A204.1 (cell line): ENCODE data around the gene CA4.
"Not testable (repeated sequence)": the region's sequence is repeated elsewhere in the genome, so short reads cannot be mapped to it uniquely, and the experiment has no call there.

Source experiments
- FAIRE-seq: peaks from 2 replicates; lab custom pipeline; 2012; peaks lifted over from hg19 to GRCh38; lab: Jason Lieb, UNC

The CA4 gene

DNA sequence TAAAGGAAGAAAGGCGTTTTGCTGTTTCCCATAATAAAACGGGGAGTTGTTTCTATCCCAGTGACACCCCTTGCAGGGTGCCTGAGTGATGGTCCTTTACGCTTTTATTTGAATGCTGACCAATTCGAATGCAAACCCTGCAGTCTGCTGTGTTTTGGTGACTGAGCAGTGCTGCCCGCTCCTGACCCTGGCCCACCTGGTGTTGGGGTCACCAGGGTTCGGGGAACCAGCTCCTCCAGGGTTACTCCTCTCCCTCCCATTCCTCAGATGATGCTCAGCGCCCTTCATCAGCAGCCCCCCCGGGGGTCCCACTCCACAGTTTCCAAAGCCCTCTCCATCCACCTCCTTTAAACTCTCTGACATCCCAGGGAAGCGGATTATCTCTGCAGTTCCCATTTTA is 6.0 kb downstream of the CA4 start:
- FAIRE-seq, result no peak

DNA sequence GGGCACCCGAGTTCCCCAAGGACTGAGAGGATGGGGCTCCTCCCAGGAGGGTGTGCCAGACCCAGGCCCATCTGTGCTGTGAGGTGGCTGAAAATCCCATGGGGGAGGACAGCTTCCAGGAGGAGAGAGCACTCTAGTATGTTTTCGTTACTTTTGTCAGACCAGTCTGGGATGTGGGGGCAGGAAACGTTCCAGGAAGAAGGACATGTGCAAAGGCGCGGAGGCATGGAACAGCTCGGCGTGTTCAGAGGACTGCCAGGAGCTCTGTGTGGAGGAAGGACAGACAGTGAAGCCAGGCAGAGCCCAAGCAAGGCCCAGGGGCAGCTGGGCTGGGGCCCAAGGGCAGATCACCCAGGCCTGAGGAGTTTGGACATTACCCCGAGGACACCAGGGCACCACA is 7.0 kb downstream of the CA4 start:
- no peak for FAIRE-seq

DNA sequence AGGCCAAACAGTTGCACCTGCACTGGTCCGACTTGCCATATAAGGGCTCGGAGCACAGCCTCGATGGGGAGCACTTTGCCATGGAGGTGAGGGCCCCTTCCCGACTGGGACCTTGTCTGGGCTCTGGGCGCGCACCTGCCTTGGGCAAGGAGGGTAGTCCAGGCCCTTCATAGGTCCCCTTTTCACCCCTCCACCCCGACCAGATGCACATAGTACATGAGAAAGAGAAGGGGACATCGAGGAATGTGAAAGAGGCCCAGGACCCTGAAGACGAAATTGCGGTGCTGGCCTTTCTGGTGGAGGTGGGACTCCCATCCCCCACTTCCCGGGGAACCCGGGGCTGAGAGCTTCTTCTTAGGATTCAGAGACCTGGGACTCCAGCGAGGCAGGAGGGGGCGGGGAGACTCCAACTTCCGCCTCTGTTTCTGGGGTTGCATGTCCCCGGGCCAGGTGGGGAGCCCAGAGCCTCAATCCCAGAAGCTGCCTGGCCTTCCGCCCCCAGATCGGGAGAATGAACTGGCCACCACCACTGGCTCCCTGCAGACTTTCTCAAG is 7.8 kb downstream of the CA4 start:
- FAIRE-seq, result no peak

DNA sequence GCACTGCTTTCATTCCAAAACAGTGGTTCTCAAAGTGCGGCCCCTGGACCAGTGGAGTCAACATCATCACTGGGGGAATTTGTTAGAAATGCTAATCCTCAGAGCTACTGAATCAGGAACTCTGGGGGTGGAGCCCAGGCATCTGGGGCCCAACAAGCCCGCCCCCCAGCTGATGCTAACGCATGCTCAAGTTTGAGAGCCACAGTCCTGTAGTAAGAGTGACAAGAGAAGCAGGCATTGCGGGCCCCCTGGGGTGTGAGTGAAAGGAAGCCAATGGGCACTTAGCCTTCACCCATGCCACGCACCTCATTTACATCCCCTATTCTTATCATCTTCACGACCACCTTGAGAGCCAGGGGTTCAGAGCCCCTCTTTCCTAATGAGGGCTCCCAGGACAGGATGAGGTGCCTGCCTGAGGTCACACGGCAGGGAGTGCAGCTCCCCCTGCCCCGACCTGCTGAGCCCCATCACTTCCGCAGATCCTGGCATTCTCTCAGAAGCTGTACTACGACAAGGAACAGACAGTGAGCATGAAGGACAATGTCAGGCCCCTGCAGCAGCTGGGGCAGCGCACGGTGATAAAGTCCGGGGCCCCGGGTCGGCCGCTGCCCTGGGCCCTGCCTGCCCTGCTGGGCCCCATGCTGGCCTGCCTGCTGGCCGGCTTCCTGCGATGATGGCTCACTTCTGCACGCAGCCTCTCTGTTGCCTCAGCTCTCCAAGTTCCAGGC is 9.1 kb downstream of the CA4 start:
- no peak for FAIRE-seq

DNA sequence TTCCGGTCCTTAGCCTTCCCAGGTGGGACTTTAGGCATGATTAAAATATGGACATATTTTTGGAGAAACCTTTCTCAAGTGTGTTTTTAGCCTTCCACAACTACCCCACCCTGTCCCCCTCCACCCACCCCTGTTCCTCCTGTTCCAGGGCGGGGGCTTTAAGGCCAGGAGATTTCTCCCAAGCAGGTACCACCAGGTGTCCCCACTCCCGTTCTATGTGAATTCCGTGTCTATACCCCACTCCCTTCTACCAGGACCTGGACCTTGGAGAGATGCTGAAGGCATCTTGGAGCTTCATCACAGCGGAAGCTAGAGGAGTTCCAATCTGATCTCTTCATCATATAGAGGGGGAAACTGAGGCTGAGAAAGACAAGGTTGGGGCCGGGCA is 9.7 kb downstream of the CA4 start:
- no peak for FAIRE-seq

DNA sequence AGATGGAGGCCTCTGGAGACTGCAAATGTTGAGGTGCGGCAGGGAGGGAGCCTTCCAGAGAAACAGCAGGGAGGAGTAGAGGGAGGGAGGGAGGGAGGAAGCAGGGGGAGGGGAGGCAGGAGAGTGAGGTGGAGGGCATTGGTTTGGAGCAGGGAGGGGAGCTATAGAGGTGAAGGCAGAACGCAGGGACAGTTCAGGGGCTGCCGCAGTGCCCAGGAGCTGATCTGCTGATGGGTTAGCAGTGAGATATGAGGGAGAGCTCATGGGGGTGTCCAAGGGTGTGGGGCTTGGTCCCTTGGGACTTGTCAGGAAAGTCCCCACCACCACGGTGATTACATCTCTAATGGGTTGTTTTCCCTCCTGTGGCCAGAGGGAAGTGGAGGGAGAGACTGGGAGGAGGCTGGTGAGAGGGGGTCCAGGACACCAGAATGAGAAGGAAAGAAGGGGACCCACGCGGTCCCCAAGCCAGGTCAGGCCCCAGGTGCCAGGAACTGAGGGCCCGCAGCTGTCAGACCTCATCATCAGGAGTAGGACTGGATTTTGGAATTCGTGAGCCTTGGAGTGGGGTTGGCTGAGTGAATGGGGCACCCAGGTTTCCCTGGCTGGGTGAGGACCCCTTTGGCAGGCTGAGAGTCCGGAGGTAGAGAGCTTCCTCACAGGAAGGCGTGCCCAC is 11.2 kb downstream of the CA4 start:
- FAIRE-seq, result no peak

DNA sequence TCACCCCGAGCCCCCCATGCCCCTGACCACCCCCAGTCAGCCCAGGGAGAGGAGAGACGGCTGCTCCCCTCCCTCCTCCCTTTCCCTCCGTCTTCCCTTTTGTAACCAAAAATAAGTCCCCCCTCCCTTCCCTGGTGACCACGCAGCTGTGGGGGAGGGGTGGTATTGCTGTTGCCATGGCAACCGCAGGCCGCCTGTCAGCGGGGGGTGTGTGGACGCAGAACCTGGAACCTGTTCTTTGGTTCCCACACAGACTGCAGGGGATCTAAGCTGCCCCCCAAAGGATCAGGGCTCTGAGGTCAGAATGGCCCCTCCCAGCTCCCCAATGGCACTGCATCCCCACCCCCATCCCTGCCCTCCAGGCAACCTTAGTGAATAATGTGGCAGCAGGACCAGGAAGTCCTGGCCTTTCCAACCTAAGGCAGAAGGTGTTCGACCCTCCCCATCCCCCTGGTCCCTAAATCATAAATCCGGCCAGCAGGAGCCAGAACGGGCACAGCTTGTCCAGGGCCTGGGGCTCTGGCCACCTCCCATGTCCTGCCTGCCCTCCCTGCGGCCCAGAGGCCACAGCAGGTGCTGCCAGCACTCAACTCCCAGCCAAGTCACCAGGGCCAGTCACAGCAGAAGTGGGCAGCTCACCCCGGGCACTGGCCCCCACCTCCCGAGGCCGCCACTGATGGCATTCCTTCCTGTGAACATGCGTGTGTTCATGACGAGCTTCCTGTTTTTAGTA is 12.0 kb downstream of the CA4 start:
- no peak for FAIRE-seq

DNA sequence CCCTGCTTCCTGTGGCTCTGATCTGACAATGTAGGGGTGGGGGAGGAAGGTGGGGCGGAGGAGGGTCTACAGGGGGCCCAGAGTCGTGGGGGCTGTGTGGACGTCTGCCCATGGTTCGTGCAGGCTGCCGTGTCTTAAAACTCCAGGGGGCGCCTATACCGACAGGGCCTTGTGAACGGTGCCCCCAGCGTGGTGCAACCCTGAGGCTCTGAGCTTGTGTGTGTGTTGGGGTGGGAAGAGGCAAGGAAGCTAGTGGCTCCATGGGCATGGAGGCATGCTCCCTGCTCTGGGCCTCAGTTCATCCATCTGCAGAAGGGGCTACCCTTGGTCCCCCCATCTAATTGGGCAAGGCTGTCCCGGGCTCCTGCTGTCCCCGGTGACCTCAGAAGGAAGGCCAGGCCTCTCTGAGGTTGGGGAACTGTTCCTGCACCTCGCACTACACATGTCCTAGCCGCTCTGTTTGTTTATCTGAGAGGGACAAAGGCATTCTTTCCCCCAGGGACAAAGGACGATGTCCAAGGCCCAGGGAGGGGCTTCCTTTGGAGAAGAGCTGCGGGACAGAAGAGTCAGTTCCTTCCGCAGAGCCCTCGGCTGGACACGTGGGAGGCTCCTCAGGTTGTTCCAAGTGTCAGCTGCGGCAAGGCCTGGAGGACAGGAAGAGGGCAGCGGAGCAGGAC is 13.5 kb downstream of the CA4 start:
- FAIRE-seq, result no peak

DNA sequence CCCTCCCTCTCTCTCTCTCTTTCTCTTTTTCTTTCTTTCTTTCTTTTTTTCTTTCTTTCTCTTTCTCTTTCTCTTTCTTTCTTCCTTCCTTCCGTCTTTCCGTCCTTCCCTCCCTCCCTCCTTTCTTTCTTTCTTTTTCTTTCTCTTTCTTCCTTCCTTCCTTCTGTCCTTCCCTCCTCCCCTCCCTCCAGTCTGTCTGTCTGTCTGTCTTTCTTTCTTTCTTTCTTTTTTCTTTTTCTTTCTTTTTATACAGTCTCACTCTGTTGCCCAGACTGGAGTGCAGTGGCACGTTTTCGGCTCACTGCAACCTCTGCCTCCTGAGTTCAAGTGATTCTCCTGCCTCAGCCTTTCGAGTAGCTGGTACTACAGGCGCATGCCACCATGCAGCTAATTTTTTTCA is 14.4 kb downstream of the CA4 start:
- no peak for FAIRE-seq

DNA sequence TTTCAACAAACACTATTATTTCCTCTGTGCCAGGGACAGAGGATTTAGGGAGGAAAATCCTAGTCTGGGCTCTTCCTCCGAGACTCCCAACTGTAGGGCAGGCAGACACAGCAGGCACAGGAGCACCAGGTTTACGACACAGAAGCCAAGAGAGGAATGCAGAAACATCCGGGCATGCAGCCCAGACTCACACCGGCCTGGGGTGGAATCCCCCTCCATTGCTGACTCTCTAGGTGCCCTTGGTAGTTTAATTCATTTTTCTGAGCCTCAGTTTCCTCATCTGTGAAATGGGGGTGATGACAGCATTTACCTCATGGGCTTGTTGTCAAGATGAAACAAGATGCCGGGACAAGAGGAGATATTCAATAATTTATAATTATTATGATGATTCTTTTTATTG is 14.9 kb downstream of the CA4 start:
- no peak for FAIRE-seq

DNA sequence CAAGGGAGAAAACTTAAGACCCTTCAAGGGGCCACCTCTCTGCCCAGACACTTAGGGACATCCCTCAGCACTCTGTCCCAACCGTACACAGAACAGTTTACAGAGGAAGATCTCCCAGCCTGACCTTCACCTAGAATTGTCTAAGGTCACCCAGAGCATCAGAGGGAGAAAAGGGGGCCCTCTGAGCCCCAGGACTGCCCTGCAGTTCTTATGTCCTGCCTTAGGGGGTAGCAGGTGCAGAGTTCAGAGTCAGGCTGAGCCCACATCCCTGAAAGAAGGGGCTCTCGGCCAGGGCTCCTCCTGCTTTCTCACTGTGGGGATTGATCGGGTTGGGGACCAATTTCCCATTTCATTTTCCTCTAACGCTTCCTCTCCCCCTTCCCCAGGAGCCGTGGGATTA is 15.4 kb downstream of the CA4 start:
- no peak for FAIRE-seq

DNA sequence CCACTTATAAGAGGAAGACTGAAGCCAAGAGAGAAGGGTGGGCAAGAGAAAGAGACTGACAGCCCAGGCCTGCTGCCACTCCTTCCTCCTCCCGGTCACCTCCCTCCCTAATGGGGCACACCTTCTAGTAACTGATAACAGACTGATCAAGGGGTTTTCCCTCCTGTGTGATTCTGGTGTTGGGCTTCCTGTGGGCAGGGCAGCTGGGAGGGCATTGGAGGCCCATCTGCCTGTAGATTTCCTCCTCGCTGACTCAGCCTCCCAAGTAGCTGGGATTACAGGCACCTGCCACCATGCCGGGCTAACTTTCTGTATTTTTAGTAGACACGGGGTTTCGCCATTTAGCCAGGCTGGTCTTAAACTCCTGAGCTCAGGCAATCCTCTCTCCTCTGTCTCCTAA is 16.2 kb downstream of the CA4 start:
- FAIRE-seq, result no peak

DNA sequence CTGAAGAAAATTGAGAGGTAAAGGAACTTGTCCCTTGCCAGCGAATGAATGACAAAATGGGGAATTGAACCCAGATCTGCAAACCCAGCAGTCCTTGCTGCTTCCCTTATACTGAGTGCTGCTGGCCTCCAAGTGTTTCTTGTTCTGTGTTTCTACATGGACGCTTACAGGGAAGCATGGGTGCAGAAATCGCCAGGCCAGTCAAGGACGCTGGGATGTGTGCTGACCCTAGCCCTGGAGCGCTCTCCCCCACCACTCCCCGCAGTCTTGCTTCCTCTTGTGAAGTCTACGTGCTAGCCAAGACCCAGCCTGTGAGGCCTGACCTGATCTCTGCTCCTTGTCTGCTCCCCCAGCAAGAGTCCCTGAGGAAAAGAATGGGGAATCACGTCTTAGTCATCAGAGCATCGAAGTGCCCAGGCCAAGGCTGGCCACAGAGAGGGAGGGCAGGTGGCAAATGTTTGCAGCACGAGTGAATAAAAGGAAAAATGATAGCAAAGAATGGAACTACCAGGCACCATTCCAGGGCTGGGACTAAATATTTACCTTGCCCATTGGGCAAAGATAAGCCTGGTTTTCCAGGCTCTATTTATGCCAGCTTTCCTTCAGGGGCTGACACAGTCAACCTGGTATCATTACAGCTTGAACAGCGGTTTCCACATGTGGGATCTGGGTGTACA is 17.4 kb downstream of the CA4 start:
- no peak for FAIRE-seq

DNA sequence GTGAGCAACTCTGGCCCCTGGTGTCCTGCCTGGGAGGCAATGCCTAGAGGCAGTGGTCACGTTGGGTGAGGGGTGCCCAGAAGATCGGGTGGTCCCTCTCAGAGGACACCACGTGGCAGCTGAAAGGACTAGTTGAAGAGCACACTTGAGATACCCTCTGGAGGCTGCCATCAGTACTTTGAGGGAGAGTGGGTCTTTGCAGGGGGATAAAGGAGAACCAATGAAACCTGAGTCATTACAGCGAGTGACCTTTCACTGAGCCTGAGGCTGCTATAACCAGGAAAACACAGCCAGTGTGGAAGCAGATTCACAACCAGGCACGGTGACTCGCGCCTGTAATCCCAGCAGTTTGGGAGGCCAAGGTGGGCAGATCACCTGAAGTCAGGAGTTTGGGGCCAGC is 18.9 kb downstream of the CA4 start:
- FAIRE-seq, result no peak

DNA sequence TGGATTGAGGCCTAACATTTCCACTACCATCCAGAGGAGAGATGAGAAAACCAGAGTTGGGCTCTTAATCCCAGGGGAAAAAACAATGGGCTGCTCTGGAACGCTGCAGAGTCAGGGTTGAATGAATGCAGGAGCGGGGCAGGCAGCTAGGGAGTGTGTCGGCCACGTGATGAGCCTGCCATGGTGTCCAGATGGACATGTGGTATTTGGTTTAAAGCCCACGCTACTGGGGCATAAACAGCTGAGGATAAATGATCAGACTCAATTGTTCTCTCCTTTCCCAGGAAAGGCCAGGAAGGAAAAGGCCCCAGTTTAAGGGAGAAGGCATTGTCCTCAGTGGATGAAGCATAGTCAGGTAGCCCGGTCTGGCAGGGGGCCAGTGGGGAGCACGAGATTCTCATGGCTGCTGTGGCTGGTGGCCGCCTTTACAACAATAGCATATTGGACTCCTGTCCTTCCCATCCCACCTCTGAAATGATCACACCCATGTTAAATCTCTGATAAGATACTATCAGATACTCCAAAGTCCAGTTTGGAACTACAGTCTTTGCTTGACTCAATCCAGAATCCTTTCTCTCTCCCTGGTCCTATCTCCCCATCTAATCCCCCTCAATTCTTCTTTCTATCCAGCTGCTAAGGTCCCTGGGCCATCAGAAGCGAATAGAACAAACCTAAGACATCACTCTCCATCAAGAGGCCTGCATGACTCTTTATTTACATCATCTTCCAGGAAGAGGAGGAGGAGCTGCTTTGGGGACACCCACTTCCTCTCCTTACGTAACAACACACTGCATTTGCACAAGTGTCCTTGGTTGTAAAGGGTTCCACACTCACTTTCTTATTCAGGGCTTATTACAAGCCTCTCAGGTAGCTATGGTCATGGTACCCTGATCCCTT is 20.4 kb downstream of the CA4 start:
- FAIRE-seq, result no peak

DNA sequence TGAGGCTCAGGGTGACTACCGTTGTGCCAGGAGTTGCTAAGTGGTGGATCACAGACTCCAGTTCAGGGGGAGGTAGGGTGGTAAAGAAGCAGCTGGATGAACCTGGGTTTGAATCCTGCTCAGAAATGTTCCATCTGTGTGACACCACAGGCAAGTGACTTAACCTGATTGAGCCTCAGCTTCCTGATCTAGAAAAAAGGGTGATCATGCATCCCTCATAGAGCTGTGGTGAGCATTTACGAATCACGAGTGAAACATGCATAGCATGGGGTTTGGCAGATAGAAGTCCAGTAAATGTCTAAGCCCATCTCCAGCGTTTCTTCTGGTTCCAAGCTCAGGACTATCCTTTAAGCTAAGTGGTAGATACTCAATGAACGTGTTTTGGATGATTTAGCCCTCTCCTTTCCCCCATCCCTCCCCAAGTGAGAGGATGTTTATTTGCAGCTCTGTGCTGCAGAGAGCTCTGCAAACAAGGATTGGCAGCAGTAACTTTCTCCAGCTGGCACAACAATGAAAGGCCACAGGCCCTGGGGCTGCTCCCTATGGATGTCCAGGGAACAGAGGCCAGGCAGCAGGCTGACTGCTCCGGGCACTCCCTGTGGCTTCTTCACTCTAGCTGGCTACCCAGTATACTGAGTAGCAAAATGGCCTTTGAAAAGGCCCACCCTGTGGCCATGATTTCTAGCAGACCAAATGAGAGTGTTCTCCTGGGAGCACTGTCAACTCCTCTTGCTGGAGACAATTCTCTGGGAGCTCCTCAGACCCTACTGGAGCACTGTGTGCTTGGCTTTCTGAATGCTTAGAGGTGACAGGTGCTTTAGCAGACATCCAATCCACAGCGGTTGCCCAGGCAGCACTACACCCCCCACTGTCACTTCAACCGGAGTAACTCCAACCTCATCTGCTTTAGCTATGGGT is 21.3 kb downstream of the CA4 start:
- no peak for FAIRE-seq

DNA sequence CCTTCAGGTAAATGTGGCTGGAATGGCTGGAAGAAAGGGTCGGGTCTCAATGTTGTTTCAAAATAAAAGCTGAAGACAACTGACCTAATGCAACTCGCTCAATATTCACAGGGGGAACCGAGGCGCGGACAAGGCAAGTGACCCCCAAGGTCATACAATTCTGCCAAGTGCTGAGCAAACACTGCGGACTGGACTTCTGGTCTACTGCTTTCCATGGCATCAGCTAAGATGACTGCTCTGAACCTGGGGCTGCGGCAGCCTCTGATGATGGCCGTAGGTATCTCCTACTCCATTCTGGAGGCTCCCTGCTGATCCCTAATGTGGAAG is 21.9 kb downstream of the CA4 start:
- FAIRE-seq, result no peak

DNA sequence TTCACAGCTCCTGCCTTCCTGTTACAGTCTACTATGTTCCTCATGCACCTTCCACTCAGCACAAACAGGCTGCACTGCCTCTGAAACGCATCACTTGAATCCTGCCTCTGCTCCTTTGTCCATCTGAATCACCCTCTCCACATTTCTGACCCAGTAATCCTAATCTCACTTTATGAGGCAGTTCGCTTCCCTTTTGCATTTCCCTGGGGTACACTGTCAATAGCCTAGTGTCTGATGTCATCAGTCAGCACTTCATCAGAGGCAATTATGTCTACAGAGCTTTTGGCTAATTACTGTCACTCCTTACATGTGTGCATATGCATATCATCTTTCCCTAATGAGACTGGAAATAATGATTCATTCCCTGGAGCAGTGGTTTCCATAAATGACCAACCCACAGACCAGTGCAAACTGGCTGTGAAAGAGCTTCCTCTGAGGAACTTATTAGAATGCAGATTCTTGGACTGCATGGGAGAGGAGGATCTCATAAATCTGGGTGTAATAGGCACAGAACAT is 23.6 kb downstream of the CA4 start:
- FAIRE-seq, result no peak

DNA sequence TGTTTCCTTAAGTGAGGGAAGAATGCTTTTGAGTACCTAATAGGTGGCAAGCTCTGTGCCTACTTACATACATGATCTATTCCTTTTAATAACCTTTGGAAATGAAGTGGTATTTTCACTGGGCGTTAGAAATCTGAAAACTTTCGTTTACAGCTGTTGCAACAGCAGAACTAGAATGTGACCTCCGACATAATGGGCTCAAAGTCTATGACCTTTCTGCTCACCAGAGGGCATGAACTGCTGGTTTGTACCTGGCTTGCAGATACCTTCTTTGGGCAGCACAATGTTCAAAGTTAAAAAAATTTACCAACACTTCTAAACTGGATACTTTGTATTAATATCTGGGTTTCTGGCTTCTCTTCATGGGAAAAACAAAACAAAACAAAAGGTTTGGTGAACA is 24.3 kb downstream of the CA4 start:
- FAIRE-seq, result no peak

DNA sequence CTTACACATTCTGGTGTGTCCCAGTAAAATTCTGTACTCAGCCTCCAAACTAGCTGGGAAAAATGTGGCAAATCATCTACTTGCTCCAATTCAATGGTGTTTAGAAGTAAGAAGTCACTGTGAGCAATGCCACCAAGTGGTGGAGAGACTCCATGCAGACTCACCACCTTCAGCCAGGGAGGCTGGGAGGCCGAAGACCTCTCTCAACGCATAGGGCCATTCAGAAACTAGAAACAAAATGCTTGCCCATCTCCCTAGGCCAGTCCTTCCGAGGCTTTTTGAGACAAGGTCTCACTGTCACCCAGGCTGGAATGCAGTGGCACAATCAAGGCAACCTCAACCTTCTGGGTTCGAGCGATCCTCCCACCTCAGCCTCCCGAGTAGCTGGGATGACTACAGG is 25.0 kb downstream of the CA4 start:
- FAIRE-seq, result not testable (repeated sequence)
